ENCODE data around the gene GABRB1.

The GABRB1 gene

DNA sequence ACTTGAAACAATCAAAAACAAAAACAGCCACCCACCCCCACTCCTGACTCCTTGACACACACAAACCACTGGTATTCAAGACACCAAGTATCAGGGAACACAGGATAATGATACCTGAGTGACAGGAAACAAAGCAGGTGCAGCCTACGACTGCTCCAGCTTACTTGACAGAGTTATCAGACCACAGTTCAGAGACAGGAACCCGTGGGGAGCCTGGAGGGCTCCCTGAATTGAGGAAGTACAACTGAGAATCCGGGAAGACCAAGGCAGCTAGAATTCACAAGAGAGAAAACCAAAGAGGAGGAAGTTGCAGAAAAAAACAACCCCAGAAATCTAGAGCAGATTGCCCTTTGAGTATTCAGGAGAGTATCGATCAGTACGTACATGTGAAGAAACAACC, 411.6 kb downstream of the GABRB1 start:
- H3K4me3 ChIP-seq (ENCODE audit: low read depth, low read length) = no peak overlapping the region
- no peak overlapping the region for H3K9ac ChIP-seq
- H3K4me1 ChIP-seq = no peaks in the 10 kb centered on the region
- no peak overlapping the region for H3K27ac ChIP-seq
- H3K79me2 ChIP-seq = no peaks in the 10 kb centered on the region
- no peak overlapping the region for H2AFZ ChIP-seq
- H3K27me3 ChIP-seq (ENCODE audit: control insufficient read depth, insufficient read depth, low read length) = no peaks in the 10 kb centered on the region
- no peak overlapping the region for H3K4me2 ChIP-seq (ENCODE audit: low read length)
- no peaks in the 10 kb centered on the region for H3K9me3 ChIP-seq (ENCODE audit: control insufficient read depth, low read length)
- TF ChIP-seq, protein P1, sequence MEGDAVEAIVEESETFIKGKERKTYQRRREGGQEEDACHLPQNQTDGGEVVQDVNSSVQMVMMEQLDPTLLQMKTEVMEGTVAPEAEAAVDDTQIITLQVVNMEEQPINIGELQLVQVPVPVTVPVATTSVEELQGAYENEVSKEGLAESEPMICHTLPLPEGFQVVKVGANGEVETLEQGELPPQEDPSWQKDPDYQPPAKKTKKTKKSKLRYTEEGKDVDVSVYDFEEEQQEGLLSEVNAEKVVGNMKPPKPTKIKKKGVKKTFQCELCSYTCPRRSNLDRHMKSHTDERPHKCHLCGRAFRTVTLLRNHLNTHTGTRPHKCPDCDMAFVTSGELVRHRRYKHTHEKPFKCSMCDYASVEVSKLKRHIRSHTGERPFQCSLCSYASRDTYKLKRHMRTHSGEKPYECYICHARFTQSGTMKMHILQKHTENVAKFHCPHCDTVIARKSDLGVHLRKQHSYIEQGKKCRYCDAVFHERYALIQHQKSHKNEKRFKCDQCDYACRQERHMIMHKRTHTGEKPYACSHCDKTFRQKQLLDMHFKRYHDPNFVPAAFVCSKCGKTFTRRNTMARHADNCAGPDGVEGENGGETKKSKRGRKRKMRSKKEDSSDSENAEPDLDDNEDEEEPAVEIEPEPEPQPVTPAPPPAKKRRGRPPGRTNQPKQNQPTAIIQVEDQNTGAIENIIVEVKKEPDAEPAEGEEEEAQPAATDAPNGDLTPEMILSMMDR (IDR thresholded peaks at IDR 0.05) = no peak
- no peaks in the 10 kb centered on the region for H3K36me3 ChIP-seq (ENCODE audit: control insufficient read depth, insufficient read depth, low read length)

DNA sequence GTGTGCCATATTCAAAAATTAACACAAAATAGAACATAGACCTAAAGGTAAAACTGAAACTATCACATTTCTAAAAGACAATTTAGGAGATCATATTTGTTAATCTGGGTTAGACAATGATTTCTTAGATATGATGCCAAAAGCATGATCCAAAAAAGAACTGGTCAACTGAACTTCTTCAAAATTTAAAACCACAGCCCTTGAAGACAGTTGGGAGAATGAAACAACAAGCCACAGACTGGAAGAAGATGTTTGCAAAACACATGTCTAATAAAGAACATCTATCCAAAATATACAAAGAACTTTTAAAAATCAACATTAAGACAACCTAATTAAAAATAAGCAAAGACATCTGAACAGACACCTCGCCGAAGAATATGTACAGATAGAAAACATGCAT, 412.7 kb downstream of the GABRB1 start:
- no peaks in the 10 kb centered on the region for H3K79me2 ChIP-seq
- TF ChIP-seq, protein P1 (IDR thresholded peaks at IDR 0.05) = no peak
- H3K4me1 ChIP-seq = no peaks in the 10 kb centered on the region
- H3K9ac ChIP-seq = no peak overlapping the region
- no peaks in the 10 kb centered on the region for H3K9me3 ChIP-seq (ENCODE audit: control insufficient read depth, low read length)
- H3K4me2 ChIP-seq (ENCODE audit: low read length) = no peak overlapping the region
- H3K27me3 ChIP-seq (ENCODE audit: control insufficient read depth, insufficient read depth, low read length) = no peaks in the 10 kb centered on the region
- no peak overlapping the region for H3K4me3 ChIP-seq (ENCODE audit: low read depth, low read length)
- H3K36me3 ChIP-seq (ENCODE audit: control insufficient read depth, insufficient read depth, low read length) = no peaks in the 10 kb centered on the region
- no peak overlapping the region for H2AFZ ChIP-seq
- no peak overlapping the region for H3K27ac ChIP-seq

DNA sequence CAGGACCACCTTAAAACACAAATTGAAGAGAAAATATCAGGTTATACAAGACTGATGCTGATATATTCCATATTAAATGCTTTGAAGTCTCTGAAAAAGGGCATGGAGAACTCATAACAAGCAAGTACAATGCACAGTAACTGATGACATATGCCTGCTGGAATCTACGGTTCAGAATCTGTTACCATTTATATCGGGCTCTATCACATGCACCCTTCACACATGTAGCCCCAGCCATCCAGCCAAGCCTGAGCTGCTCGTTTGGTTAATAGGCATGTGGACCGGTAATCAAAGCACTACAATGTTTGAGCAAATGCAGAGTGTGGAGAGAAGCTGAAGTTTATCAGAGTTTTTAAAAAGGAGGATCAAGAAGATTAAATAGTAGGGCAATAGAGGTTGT, 420.3 kb downstream of the GABRB1 start:
- Histone ChIP-seq H3K9ac (no peak overlapping the region), H3K36me3 (ENCODE audit: control insufficient read depth, insufficient read depth, low read length) (no peaks in the 10 kb centered on the region), H3K4me2 (ENCODE audit: low read length) (no peak overlapping the region), H3K79me2 (no peaks in the 10 kb centered on the region), H3K27me3 (ENCODE audit: control insufficient read depth, insufficient read depth, low read length) (no peaks in the 10 kb centered on the region), H2AFZ (no peak overlapping the region), H3K9me3 (ENCODE audit: control insufficient read depth, low read length) (no peaks in the 10 kb centered on the region), H3K4me3 (ENCODE audit: low read depth, low read length) (no peak overlapping the region), H3K4me1 (no peaks in the 10 kb centered on the region), H3K27ac (no peak overlapping the region)
- TF ChIP-seq, protein P1 (IDR thresholded peaks at IDR 0.05) = no peak

DNA sequence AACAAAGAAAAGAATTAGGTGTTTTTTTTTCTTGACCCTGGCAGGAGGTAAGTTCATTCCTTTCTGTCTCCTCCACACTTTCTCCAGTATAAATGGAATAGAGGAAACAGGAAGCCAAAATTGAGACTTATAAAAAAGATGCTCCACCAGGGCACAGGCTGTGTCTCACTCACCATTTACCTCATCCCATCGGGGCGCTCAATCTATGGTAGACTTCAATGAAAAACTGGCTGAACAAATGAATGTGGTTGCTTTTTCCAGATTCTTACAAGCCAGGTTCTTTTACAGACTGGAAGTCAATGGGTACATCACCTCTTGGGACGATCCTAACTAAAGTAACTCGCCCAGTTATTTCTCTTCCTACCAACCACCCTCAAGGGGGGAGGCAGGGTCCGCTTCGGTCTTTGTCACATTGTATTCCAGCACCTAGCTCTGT, 431.4 kb downstream of the GABRB1 start:
- TF ChIP-seq, protein P1 (IDR thresholded peaks at IDR 0.05) = no peak
- Histone ChIP-seq H2AFZ (peak overlapping the region; percentile 91), H3K4me3 (ENCODE audit: low read depth, low read length) (peak overlapping the region; percentile 77), H3K4me1 (peaks cover 2% of the 10 kb centered on the region), H3K9me3 (ENCODE audit: control insufficient read depth, low read length) (no peaks in the 10 kb centered on the region), H3K36me3 (ENCODE audit: control insufficient read depth, insufficient read depth, low read length) (no peaks in the 10 kb centered on the region), H3K27me3 (ENCODE audit: control insufficient read depth, insufficient read depth, low read length) (no peaks in the 10 kb centered on the region), H3K4me2 (ENCODE audit: low read length) (peak overlapping the region; percentile 89), H3K27ac (peak overlapping the region; percentile 81), H3K79me2 (no peaks in the 10 kb centered on the region), H3K9ac (peak overlapping the region; percentile 69)

DNA sequence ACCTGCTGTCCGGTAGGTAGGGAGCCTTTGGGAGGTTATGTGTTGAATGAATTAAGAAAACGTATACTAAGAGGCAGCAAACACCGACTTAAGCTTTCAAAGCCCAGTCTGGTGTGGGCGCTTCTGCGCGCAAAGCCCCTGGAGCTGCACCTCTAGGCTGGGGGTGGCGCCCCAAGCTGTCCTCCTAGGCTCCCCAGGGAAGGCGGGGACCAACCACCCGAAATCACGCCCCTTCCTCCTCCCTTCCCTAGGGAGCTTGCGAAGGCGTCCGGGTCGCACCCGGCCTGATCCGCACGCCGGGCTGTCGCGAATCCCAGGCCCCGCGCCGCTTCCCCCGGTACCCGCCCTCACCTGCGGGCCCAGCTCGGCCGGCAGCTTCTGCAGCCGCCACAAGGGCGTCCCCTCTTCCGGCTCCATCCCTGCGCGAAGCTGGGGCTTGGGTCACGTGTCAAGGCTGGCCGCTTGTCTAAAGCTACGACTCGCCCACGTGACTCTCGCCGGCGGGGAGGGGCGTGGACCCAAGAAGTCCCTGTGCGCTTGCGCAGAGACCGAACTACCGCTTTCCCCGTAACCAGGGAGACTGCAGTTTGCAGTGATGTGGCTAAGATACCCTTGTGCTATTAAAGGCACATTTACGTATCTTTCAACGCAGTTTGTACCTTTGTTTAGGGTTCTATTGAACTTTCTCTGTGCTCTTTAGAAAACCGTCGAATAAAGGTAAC, 432.0 kb downstream of the GABRB1 start, which contains the start of gene COMMD8:
COMMD8 (minus strand) TSS at position 468 of the 722 bp plus-strand sequence; CDS start at position 417, 51 bp downstream.
- Histone ChIP-seq H2AFZ (peak within 1 kb of the TSS; percentile 91), H3K4me1 (peaks cover 2% of the 10 kb centered on the region), H3K27ac (peak within 1 kb of the TSS; percentile 81), H3K4me2 (ENCODE audit: low read length) (peak within 1 kb of the TSS; percentile 89), H3K79me2 (no peaks in the 10 kb centered on the region), H3K36me3 (ENCODE audit: control insufficient read depth, insufficient read depth, low read length) (no peaks in the 10 kb centered on the region), H3K9me3 (ENCODE audit: control insufficient read depth, low read length) (no peaks in the 10 kb centered on the region), H3K27me3 (ENCODE audit: control insufficient read depth, insufficient read depth, low read length) (no peaks in the 10 kb centered on the region), H3K4me3 (ENCODE audit: low read depth, low read length) (peak within 1 kb of the TSS; percentile 77), H3K9ac (peak within 1 kb of the TSS; percentile 69)
- TF ChIP-seq, protein P1 (IDR thresholded peaks at IDR 0.05) = peak; percentile 24
